Measurements from ENCODE around the gene SORCS2. TPM values are rescaled to one million over a fixed set of nuclear protein-coding genes. Genes with fewer than 3 reads are reported as not detected.

SORCS2 gene
- total RNA-seq, 6 donors from 2014 or later: 2.2 to 28.3 (median 7.2) TPM

DNA sequence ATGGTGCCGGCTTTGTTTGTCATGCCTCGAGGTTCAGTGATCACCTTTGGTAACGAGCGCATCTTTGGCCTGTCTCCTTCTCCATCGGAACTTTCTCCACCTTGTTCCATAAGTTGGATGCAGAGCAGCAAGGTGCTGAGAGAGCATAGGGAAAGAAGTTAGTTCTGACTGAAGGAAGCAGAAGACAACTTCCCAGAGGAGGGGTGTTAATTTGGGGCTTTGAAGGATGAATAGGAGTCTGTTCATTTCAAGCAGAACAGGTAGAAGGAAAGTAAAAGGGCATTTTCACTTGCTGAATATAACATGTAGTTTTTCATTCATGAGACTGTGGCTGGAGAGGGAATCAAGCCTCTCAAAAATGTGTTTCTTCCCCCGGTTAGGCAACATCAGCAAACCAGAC is 474.4 kb downstream of the SORCS2 start:
- 94 to 95% methylated on average over 6 of the region's 6 CpGs for WGBS, 2 donors

DNA sequence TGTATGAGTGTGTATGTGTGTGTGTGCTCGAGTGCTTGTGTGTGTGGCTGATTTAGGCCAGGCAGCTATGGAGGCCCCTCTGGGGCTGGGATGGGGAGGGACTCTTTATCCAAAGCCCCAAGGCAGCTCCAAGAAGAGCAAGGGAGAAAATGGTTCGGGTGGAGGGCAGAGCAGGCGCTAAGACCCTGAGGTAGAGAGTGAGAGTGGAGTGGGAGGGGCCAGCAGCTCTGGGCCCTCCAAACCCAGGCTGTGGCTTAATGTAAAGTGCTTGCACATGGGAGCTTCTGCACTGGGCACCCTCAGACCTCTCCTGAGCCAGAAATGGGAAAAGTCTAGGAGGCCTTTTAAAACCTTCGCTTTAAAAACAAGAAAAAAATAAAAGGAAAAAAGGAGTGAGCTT is 475.9 kb downstream of the SORCS2 start:
- no peak for DNase-seq
- 72 to 75% methylated on average over 4 of the region's 4 CpGs for WGBS, 2 donors
- no peaks in the 10 kb centered on the region for H3K27me3 ChIP-seq
- no peaks in the 10 kb centered on the region for H3K36me3 ChIP-seq
- H3K9me3 ChIP-seq: no peaks in the 10 kb centered on the region
- no peak for ATAC-seq (ENCODE audit: low FRiP score in 2 of 2)
- TF ChIP-seq POLR2AphosphoS5 (IDR thresholded peaks at IDR 0.05) (no peak), EP300 (IDR thresholded peaks at IDR 0.05) (no peak), POLR2A (IDR thresholded peaks at IDR 0.05) (no peak), CTCF (IDR thresholded peaks at IDR 0.05) (no peak)
- H3K4me3 ChIP-seq: no peak overlapping the region
- H3K4me1 ChIP-seq: no peaks in the 10 kb centered on the region
- no peak overlapping the region for H3K27ac ChIP-seq

More for the DNA sequence above, 474.4 kb downstream of the SORCS2 start:
- Histone ChIP-seq H3K27ac (no peak overlapping the region), H3K9me3 (no peaks in the 10 kb centered on the region), H3K36me3 (no peaks in the 10 kb centered on the region), H3K4me3 (no peak overlapping the region), H3K4me1 (no peaks in the 10 kb centered on the region), H3K27me3 (no peaks in the 10 kb centered on the region)
- ATAC-seq (ENCODE audit: low FRiP score in 2 of 2) (no peak), DNase-seq (no peak)
- TF ChIP-seq POLR2AphosphoS5 (IDR thresholded peaks at IDR 0.05) (no peak), EP300 (IDR thresholded peaks at IDR 0.05) (no peak), CTCF (IDR thresholded peaks at IDR 0.05) (no peak), POLR2A (IDR thresholded peaks at IDR 0.05) (no peak)

- WGBS, 2 donors: 78% methylated on average over 3 to 4 of the region's 4 CpGs
- ATAC-seq (ENCODE audit: low FRiP score in 2 of 2): peak in 1 of 2 donors; percentile 13
These were observed 476.5 kb downstream of the SORCS2 start for GRCh38 chr4:7668826-7669225.

GRCh38 chr4:7672601-7673000 is 480.3 kb downstream of the SORCS2 start:
- Histone ChIP-seq H3K9me3 (no peaks in the 10 kb centered on the region), H3K4me1 (no peaks in the 10 kb centered on the region), H3K36me3 (no peaks in the 10 kb centered on the region), H3K4me3 (no peak overlapping the region), H3K27me3 (no peaks in the 10 kb centered on the region), H3K27ac (no peak overlapping the region)
- 71 to 73% methylated on average over 4 of the region's 4 CpGs for whole genome bisulfite sequencing, 2 donors
- no peak for TF ChIP-seq EP300 (IDR thresholded peaks at IDR 0.05)
- ATAC-seq (ENCODE audit: low FRiP score in 2 of 2): no peak
- no peak for DNase-seq

More at GRCh38 chr4:7668826-7669225, 476.5 kb downstream of the SORCS2 start:
- no peak for TF ChIP-seq POLR2AphosphoS5 (IDR thresholded peaks at IDR 0.05)
- no peak for TF ChIP-seq POLR2A (IDR thresholded peaks at IDR 0.05)
- no peak for TF ChIP-seq EP300 (IDR thresholded peaks at IDR 0.05)
- no peak for TF ChIP-seq CTCF (IDR thresholded peaks at IDR 0.05)
- H3K4me1 ChIP-seq: no peaks in the 10 kb centered on the region
- no peak overlapping the region for H3K27ac ChIP-seq
- H3K4me3 ChIP-seq: no peak overlapping the region
- no peaks in the 10 kb centered on the region for H3K36me3 ChIP-seq
- H3K27me3 ChIP-seq: no peaks in the 10 kb centered on the region
- no peaks in the 10 kb centered on the region for H3K9me3 ChIP-seq
- no peak for DNase-seq

GRCh38 chr4:7673121-7673520 is 480.8 kb downstream of the SORCS2 start:
- 69 to 77% methylated on average over 9 of the region's 9 CpGs for WGBS, 2 donors
- ATAC-seq (ENCODE audit: low FRiP score in 2 of 2) (no peak), DNase-seq (no peak)

DNA sequence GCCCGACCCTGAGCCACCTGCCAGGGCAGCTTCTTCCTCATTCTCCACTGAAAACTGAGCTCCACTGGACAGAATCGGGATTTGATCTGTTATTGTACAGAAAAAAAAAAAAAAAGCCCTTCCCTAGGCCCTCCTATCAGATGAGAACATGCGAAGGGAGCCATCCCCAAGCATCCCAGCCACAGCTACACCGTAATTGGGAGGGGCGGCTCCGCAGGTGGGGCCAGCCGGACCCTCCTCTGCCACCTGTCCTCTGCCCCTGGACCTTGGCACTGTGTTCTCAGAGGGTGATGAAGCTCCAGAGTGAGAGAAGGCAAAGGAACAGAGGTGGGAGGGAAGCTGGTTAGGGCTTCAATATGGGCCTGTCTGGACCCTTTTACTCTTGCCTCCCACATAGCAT is 482.4 kb downstream of the SORCS2 start:
- H3K4me3 ChIP-seq: no peak overlapping the region
- WGBS, 2 donors: 78 to 84% methylated on average over 7 of the region's 7 CpGs
- H3K27me3 ChIP-seq: no peaks in the 10 kb centered on the region
- DNase-seq: no peak
- no peak for TF ChIP-seq CTCF (IDR thresholded peaks at IDR 0.05)
- TF ChIP-seq POLR2A (IDR thresholded peaks at IDR 0.05): no peak
- TF ChIP-seq POLR2AphosphoS5 (IDR thresholded peaks at IDR 0.05): no peak
- no peak for TF ChIP-seq EP300 (IDR thresholded peaks at IDR 0.05)
- H3K4me1 ChIP-seq: no peaks in the 10 kb centered on the region
- no peak for ATAC-seq (ENCODE audit: low FRiP score in 2 of 2)
- H3K9me3 ChIP-seq: no peaks in the 10 kb centered on the region
- no peak overlapping the region for H3K27ac ChIP-seq
- no peaks in the 10 kb centered on the region for H3K36me3 ChIP-seq

More at GRCh38 chr4:7673121-7673520, 480.8 kb downstream of the SORCS2 start:
- H3K27ac ChIP-seq: no peak overlapping the region
- H3K36me3 ChIP-seq: no peaks in the 10 kb centered on the region
- no peak for TF ChIP-seq POLR2AphosphoS5 (IDR thresholded peaks at IDR 0.05)
- H3K27me3 ChIP-seq: no peaks in the 10 kb centered on the region
- no peaks in the 10 kb centered on the region for H3K9me3 ChIP-seq
- no peak overlapping the region for H3K4me3 ChIP-seq
- no peaks in the 10 kb centered on the region for H3K4me1 ChIP-seq
